OCI-LY7 (cell line): Measurements from ENCODE around the gene CCDC195. TPM values are rescaled to one million over a fixed set of nuclear protein-coding genes. Genes with fewer than 3 reads are reported as not detected.

Source experiments
- Bru-seq: library from RNA; stranded (reverse); fragments of 400-500 nt; gene quantifications from one replicate; lab custom pipeline; 2021; lab: Mats Ljungman, UMichigan
- BruChase-seq, 2 experiments: library from RNA; stranded (reverse); fragments of 400-500 nt; gene quantifications; one replicate each; lab custom pipeline; 2021; lab: Mats Ljungman, UMichigan
- BruUV-seq: library from RNA; stranded (reverse); fragments of 400-500 nt; replicated peaks from 2 replicates; lab custom pipeline; 2021; lab: Mats Ljungman, UMichigan
- CTCF ChIA-PET: fragments of 300-600 bp; sonication (Branson Sonifier 250); formaldehyde crosslinking; loops from one replicate; lab custom pipeline; 2022; ENCODE audit warnings: antibody characterized with exemption; ENCODE audit not compliant: unreplicated experiment; lab: Charles Lee
- POLR2A ChIA-PET: fragments of 300-600 bp; sonication (Branson Sonifier 250); formaldehyde crosslinking; loops from one replicate; lab custom pipeline; 2022; ENCODE audit warnings: antibody characterized with exemption; lab: Charles Lee
- DNase-seq: peaks from one replicate; pipeline ENCODE4 v3.0.0-alpha.2; 2015; ENCODE audit warnings: low spot score
- H2AFZ ChIP-seq: fragments of 200-600 bp; sonication (generic), shearing (Covaris generic); 2 replicates; pipeline ENCODE4 v1.6.1; 2014; ENCODE audit warnings: mild to moderate bottlenecking, antibody characterized with exemption, low read length, moderate library complexity
- H3K27ac ChIP-seq: fragments of 200-600 bp; sonication (generic); 2 replicates; pipeline ENCODE4 v1.5.1; 2014; ENCODE audit warnings: mixed run types, low read depth, mild to moderate bottlenecking, moderate library complexity, low read length, inconsistent platforms; ENCODE audit not compliant: poor library complexity, severe bottlenecking
- H3K36me3 ChIP-seq: fragments of 200-600 bp; sonication (generic); 2 replicates; pipeline ENCODE4 v1.6.1; 2014; ENCODE audit warnings: mild to moderate bottlenecking, antibody characterized with exemption, low read length, moderate library complexity, mixed read lengths; ENCODE audit not compliant: insufficient read depth
- H3K4me1 ChIP-seq: fragments of 200-600 bp; sonication (generic); 2 replicates; pipeline ENCODE4 v1.5.1; 2014; ENCODE audit warnings: mild to moderate bottlenecking, low read length; ENCODE audit not compliant: insufficient read depth, poor library complexity, severe bottlenecking
- H3K4me2 ChIP-seq: fragments of 200-600 bp; sonication (generic); 2 replicates; pipeline ENCODE4 v1.6.1; 2014; ENCODE audit warnings: mild to moderate bottlenecking, low read length
- H3K4me3 ChIP-seq: fragments of 200-600 bp; sonication (generic); 2 replicates; pipeline ENCODE4 v1.5.1; 2014; ENCODE audit warnings: mild to moderate bottlenecking, low read depth, low read length; ENCODE audit not compliant: poor library complexity, severe bottlenecking
- H3K79me2 ChIP-seq: fragments of 200-600 bp; sonication (generic); 2 replicates; pipeline ENCODE4 v1.6.1; 2016; ENCODE audit warnings: low read depth, mild to moderate bottlenecking, low read length, moderate library complexity, mixed read lengths; ENCODE audit not compliant: insufficient read depth
- H3K9me2 ChIP-seq: fragments of 200-600 bp; sonication (generic); 2 replicates; pipeline ENCODE4 v1.6.1; 2016; ENCODE audit warnings: mild to moderate bottlenecking, low read length, mixed read lengths; ENCODE audit not compliant: insufficient read depth
- H3K9me3 ChIP-seq: fragments of 200-600 bp; sonication (generic); 2 replicates; pipeline ENCODE4 v1.6.1; 2014; ENCODE audit warnings: mild to moderate bottlenecking, mixed run types, low read length, mixed read lengths
- H4K20me1 ChIP-seq: fragments of 200-600 bp; sonication (generic); 2 replicates; pipeline ENCODE4 v1.6.1; 2014; ENCODE audit warnings: mild to moderate bottlenecking, antibody characterized with exemption, low read length, moderate library complexity, mixed read lengths; ENCODE audit not compliant: insufficient read depth
- EZH2phosphoT487 ChIP-seq: fragments of 200-600 bp; sonication (generic); IDR thresholded peaks from 2 replicates; pipeline ENCODE4 v1.6.1; 2018; ENCODE audit warnings: low read depth, borderline replicate concordance, mild to moderate bottlenecking, mixed run types, antibody characterized with exemption, low read length, moderate library complexity, mixed read lengths
- intact Hi-C: fragments of 100-400 bp; cut with micrococcal nuclease; formaldehyde crosslinking; loops from one replicate; pipeline ENCODE4 v1.10.0; 2022; ENCODE audit not compliant: unreplicated experiment
- long read RNA-seq: library from polyadenylated mRNA; stranded (forward); transcript quantifications from one replicate; pipeline ENCODE4 v2.0.0, GENCODE V29; 2022
- total RNA-seq, 2 experiments: library from RNA; depleted of rRNA in 1 of 2; stranded (reverse); fragments of >200 nt in 1 of 2; shearing (Covaris generic) in 1 of 2; gene quantifications; 2 replicates each; pipeline ENCODE4 v1.2.3, GENCODE V29; 2014 to 2022
- TF ChIP-seq, protein P1 (sequence below): fragments of 200-600 bp; sonication (generic); conservative IDR thresholded peaks from 2 replicates; pipeline ENCODE4 v1.5.1; 2014; ENCODE audit warnings: mild to moderate bottlenecking, antibody characterized with exemption, low read length, moderate library complexity, mixed read lengths

Gene CCDC195, protein sequence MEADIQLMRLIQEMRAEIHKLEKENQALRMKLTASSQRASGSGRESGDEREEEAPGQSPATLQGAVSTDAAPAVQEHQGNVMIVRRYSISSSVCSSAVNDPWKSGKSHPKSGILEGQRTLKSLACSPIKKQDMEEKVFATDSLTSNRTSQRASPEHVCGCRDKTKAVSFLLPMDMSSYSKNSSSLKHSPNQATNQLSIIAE
- total RNA-seq (2014; rRNA removed; shearing (Covaris generic)): 0.82 and 1.8 TPM in 2 replicates
- total RNA-seq (2022): 4.1 and 5.8 TPM in 2 replicates
- percentile 39 among the genes with signal in this experiment for Bru-seq, nascent RNA
- BruChase-seq, experiment 1, labeled RNA remaining after a 6-hour chase: percentile 41 among the genes with signal in this experiment
- percentile 42 among the genes with signal in this experiment for BruChase-seq, experiment 2, labeled RNA remaining after a 2-hour chase
- long read RNA-seq, partial matches to known transcripts: 1 of 25 reads
- long read RNA-seq, other reads (novel, unspliced or antisense): 24 of 25 reads

DNA sequence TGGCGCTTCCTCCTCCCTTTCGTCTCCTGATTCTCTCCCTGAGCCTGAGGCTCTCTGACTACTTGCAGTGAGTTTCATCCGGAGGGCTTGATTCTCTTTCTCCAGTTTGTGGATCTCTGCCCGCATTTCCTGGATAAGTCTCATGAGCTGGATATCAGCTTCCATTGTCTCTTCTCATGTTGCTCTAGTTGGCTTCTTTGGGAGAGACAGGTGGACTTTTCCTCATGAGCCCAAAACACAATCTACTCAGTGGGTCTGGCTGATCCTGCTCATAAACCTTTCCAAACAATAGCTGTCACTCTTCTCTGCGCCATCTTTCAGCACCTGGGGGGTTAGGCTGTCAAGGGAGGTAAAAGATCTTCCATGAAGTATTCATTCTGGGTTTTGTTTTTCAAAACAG lies at the start of gene CCDC195:
CCDC195 (minus strand) TSS at position 165 of the 400 bp plus-strand sequence; CDS start at position 165, 0 bp downstream.
- H3K79me2 ChIP-seq: no peaks in the 10 kb centered on the region
- TF ChIP-seq, protein P1, sequence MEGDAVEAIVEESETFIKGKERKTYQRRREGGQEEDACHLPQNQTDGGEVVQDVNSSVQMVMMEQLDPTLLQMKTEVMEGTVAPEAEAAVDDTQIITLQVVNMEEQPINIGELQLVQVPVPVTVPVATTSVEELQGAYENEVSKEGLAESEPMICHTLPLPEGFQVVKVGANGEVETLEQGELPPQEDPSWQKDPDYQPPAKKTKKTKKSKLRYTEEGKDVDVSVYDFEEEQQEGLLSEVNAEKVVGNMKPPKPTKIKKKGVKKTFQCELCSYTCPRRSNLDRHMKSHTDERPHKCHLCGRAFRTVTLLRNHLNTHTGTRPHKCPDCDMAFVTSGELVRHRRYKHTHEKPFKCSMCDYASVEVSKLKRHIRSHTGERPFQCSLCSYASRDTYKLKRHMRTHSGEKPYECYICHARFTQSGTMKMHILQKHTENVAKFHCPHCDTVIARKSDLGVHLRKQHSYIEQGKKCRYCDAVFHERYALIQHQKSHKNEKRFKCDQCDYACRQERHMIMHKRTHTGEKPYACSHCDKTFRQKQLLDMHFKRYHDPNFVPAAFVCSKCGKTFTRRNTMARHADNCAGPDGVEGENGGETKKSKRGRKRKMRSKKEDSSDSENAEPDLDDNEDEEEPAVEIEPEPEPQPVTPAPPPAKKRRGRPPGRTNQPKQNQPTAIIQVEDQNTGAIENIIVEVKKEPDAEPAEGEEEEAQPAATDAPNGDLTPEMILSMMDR: no peak
- no peak for TF ChIP-seq EZH2phosphoT487
- H3K36me3 ChIP-seq: peaks cover 7% of the 10 kb centered on the region
- no peak for DNase-seq
- intact Hi-C loops: no loop called here
- H3K27ac ChIP-seq: no peak within 1 kb of the TSS
- no peak within 1 kb of the TSS for H2AFZ ChIP-seq
- ChIA-PET POLR2A (interaction anchor here (1.1 kb wide), 1 partner anchor 12 kb away, joined by 3 read pairs; no protein-coding TSS in a partner anchor), CTCF (no interaction called here)
- no peaks in the 10 kb centered on the region for H4K20me1 ChIP-seq
- no peak within 1 kb of the TSS for H3K4me2 ChIP-seq
- H3K4me3 ChIP-seq: no peak within 1 kb of the TSS
- no TSS peak for BruUV-seq
- H3K4me1 ChIP-seq: no peaks in the 10 kb centered on the region
- no peaks in the 10 kb centered on the region for H3K9me2 ChIP-seq
- H3K9me3 ChIP-seq: peaks cover 36% of the 10 kb centered on the region

DNA sequence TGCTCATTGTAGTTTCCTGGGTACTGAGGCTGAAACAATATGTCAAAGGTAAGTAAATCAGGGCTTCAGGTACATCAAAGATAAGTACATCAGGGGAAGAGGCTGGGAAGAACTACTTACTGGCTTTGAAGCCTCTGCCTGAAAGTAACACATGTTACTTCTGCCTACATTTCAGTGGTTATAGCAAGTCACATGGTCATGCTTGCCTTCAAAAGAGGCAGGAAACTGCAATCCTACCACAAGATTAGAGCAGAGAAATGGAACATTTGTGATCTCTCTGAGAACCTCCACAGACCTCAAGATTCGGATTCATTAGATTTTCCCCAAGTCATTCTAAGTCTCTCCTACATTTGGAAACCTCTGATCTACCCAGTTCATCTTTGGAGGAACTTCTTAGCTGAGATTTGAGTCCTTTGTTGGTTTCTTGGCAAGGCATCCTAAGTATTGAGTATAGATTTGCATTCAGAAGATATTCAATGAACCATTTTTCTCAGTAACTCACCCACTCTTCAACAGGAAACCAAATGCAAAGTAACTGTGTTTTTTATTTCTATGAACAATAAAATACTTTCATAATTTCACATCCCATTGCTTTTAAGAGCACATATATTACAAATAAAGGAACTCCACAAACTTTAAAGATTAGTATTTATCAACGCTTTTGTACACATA lies 48.5 kb upstream of the CCDC195 start:
- CTCF ChIA-PET: no interaction called here
- Histone ChIP-seq H3K4me1 (peaks cover 32% of the 10 kb centered on the region), H3K9me3 (peaks cover 10% of the 10 kb centered on the region; the same call in 1 of the 2 replicates), H2AFZ (peak overlapping the region; percentile 68; the same call in 1 of the 2 replicates), H3K27ac (peak overlapping the region; percentile 68), H3K36me3 (peaks cover 84% of the 10 kb centered on the region), H4K20me1 (no peaks in the 10 kb centered on the region), H3K79me2 (no peaks in the 10 kb centered on the region), H3K9me2 (no peaks in the 10 kb centered on the region), H3K4me2 (peak overlapping the region; percentile 55), H3K4me3 (peak overlapping the region; percentile 23)
- TF ChIP-seq, protein P1: no peak
- TF ChIP-seq EZH2phosphoT487: no peak
- POLR2A ChIA-PET: interaction anchor here (0.7 to 3.7 kb wide), 8 partner anchors 12 to 378 kb away, joined by 3 to 14 read pairs (median 3); no protein-coding TSS in a partner anchor
- DNase-seq: peak; percentile 56
- no TSS peak for BruUV-seq
- intact Hi-C loops: no loop called here
